ENCODE data around the gene FLT3.

DNA sequence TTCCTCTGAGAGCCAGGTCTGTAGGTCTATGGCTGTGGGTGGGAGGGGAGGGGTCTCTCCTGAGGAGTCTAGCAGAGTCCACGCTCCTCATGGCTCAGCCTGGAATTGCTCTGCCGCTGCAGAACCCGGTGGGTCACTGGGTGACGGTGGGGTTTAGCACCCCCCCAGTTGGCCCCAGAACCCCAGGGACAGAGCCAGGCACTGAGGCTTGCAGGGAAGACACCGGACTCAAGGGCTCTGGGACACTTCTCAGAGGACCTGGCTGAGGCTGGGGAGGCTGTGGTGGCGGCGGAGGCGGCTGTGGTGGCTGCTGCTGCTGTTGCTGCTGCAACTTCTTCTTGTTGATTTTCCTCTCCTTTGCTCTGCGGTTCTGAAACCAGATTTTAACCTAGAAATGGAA is 137.4 kb downstream of the FLT3 start:
- no peak for TF ChIP-seq POLR2A (IDR thresholded peaks at IDR 0.05)
- TF ChIP-seq, protein P1, sequence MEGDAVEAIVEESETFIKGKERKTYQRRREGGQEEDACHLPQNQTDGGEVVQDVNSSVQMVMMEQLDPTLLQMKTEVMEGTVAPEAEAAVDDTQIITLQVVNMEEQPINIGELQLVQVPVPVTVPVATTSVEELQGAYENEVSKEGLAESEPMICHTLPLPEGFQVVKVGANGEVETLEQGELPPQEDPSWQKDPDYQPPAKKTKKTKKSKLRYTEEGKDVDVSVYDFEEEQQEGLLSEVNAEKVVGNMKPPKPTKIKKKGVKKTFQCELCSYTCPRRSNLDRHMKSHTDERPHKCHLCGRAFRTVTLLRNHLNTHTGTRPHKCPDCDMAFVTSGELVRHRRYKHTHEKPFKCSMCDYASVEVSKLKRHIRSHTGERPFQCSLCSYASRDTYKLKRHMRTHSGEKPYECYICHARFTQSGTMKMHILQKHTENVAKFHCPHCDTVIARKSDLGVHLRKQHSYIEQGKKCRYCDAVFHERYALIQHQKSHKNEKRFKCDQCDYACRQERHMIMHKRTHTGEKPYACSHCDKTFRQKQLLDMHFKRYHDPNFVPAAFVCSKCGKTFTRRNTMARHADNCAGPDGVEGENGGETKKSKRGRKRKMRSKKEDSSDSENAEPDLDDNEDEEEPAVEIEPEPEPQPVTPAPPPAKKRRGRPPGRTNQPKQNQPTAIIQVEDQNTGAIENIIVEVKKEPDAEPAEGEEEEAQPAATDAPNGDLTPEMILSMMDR (IDR thresholded peaks at IDR 0.05): no peak
